AG04450 (cell line): ENCODE measurements around the gene JAK1. TPM values are rescaled to one million over a fixed set of nuclear protein-coding genes. Genes with fewer than 3 reads are reported as not detected.
"Not testable (repeated sequence)": the region's sequence is repeated elsewhere in the genome, so short reads cannot be mapped to it uniquely, and the experiment has no call there.

Experiments
- CTCF ChIA-PET: fragments of 300-600, 350-600 bp; formaldehyde crosslinking; extraction: SDS; loops from one replicate; lab custom pipeline; 2022; ENCODE audit warnings: antibody characterized with exemption, inconsistent platforms; lab: Charles Lee
- POLR2A ChIA-PET: fragments of 350-600 bp; formaldehyde crosslinking; extraction: SDS; loops from one replicate; lab custom pipeline; 2021; ENCODE audit warnings: antibody characterized with exemption, inconsistent platforms; lab: Yijun Ruan, JAX
- DNase-seq: peaks from one replicate; pipeline ENCODE4 v3.0.0-alpha.2; 2011; ENCODE audit warnings: low read depth, low spot score
- H3K27ac ChIP-seq: one replicate; pipeline ENCODE4 v1.5.1; 2012; ENCODE audit warnings: low read depth, low read length, control low read depth
- H3K27me3 ChIP-seq: one replicate; pipeline ENCODE4 v1.6.0; 2012; ENCODE audit warnings: low read length; ENCODE audit not compliant: control insufficient read depth, insufficient read depth
- H3K4me3 ChIP-seq: 2 replicates; pipeline ENCODE4 v1.5.1; 2011; ENCODE audit warnings: mild to moderate bottlenecking, low read depth, low read length, control low read depth
- H3K9me3 ChIP-seq: 2 replicates; pipeline ENCODE4 v1.5.1; 2012; ENCODE audit warnings: low read length; ENCODE audit not compliant: control insufficient read depth, insufficient read depth
- CTCF ChIP-seq: IDR thresholded peaks from 2 replicates; pipeline ENCODE4 v1.5.1; 2011; ENCODE audit warnings: low read depth, low read length, control low read depth, inconsistent platforms
- polyA plus RNA-seq: library from polyadenylated mRNA; depleted of rRNA; stranded (reverse); fragments of >200 nt; gene quantifications from 2 replicates; pipeline ENCODE4 v1.2.3, GENCODE V29; 2011

The JAK1 gene
- polyA plus RNA-seq, 1 experiment = 141 TPM

- Histone ChIP-seq H3K27me3 (no peaks in the 10 kb centered on the region), H3K27ac (peak overlapping the region; percentile 39), H3K4me3 (peak overlapping the region; percentile 47), H3K9me3 (no peaks in the 10 kb centered on the region; the same call in 1 of the 2 replicates)
- TF ChIP-seq CTCF = peak; percentile 24; the same call in 1 of the 2 replicates
- ChIA-PET POLR2A (interaction anchor here (1.1 to 3.3 kb wide), 2 partner anchors 35 to 84 kb away, joined by 3 to 23 read pairs; partner anchors contain the start of gene JAK1), CTCF (interaction anchor here (0.7 to 1.3 kb wide), 2 partner anchors 10 to 201 kb away, joined by 3 to 4 read pairs; no protein-coding TSS in a partner anchor)
- no peak for DNase-seq
Measured at GRCh38 chr1:65001231-65001792, 35.0 kb upstream of the JAK1 start.

- H3K27ac ChIP-seq, H3K27me3 ChIP-seq, POLR2A ChIA-PET, H3K4me3 ChIP-seq, CTCF ChIA-PET, DNase-seq, H3K9me3 ChIP-seq: not testable (repeated sequence)
Measured at GRCh38 chr1:64998425-64998948, 32.1 kb upstream of the JAK1 start.

- TF ChIP-seq CTCF = no peak
- ChIA-PET POLR2A (no interaction called here), CTCF (no interaction called here)
- no peaks in the 10 kb centered on the region; the same call in 1 of the 2 replicates for H3K9me3 ChIP-seq
- no peaks in the 10 kb centered on the region for H3K27me3 ChIP-seq
- no peak overlapping the region for H3K27ac ChIP-seq
- no peak overlapping the region for H3K4me3 ChIP-seq
- DNase-seq = no peak
Measured at GRCh38 chr1:64996541-64997257, 30.4 kb upstream of the JAK1 start.

- CTCF ChIA-PET = no interaction called here
- Histone ChIP-seq H3K27me3 (no peaks in the 10 kb centered on the region), H3K27ac (no peak overlapping the region), H3K9me3 (no peaks in the 10 kb centered on the region), H3K4me3 (no peak overlapping the region)
- POLR2A ChIA-PET = no interaction called here
- DNase-seq = no peak
- no peak for TF ChIP-seq CTCF
Measured at GRCh38 chr1:64995316-64995715, 29.0 kb upstream of the JAK1 start.

GRCh38 chr1:64986903-64987871 lies 20.8 kb upstream of the JAK1 start:
- Histone ChIP-seq H3K27me3 (no peaks in the 10 kb centered on the region), H3K4me3 (no peak overlapping the region), H3K27ac (no peak overlapping the region), H3K9me3 (no peaks in the 10 kb centered on the region)
- no peak for DNase-seq
- CTCF ChIA-PET = interaction anchor here (0.6 kb wide), 1 partner anchor 146 kb away, joined by 3 read pairs; no protein-coding TSS in a partner anchor
- POLR2A ChIA-PET = no interaction called here
- no peak for TF ChIP-seq CTCF
